ENCODE results near the gene NAALADL2.
"Not testable (repeated sequence)": the region's sequence is repeated elsewhere in the genome, so short reads cannot be mapped to it uniquely, and the experiment has no call there.

NAALADL2 gene

DNA sequence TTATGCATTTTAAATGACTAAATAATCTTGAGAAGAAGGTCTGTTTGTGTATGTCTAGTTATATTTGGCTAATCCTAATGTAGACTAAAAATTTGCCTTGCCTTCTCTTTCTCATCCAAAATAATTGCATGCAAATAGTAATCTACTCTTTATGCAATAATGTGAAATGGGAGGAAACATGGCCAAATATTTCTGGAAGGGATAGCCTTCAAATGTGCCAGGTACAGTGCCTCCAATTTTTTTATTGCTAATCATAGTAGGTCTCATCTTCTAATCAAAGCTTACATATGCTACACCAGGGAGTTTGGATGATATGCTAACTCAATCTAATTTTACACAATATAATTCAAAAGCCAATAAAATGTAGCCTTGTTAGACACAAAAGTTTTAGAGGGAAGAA, 911.3 kb downstream of the NAALADL2 start:
- Mint-ChIP-seq H3K9me3 (no peaks in the 10 kb centered on the region), H3K27me3 (ENCODE audit: low read depth) (no peaks in the 10 kb centered on the region), H3K4me1 (no peaks in the 10 kb centered on the region), H3K36me3 (ENCODE audit: low read depth) (no peaks in the 10 kb centered on the region), H3K4me3 (no peak overlapping the region), H3K27ac (no peak overlapping the region)
- no peak for TF ChIP-seq CTCF (IDR thresholded peaks at IDR 0.05; ENCODE audit: unreplicated experiment in 3 of 3)

DNA sequence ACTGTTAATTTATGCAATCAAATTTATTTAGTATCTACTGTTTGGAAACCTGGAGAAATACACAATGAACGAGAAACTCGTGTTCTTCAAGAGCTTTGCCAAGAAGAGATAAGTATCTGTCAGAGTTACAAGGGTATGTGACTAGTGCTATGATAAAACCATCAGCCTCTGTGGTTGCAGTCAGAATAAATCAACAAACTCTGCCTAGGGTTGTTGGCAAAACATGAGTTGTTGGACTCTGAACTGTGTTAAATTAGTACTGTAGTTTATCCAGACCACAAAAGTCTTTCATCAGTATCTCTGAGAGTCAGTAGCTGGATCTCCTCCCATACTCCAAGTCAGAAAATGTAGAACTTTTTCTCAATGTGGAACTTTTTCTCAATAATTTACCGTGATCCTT, 918.4 kb downstream of the NAALADL2 start:
- Mint-ChIP-seq H3K4me3 (no peak overlapping the region), H3K9me3 (peaks cover 2% of the 10 kb centered on the region), H3K27ac (no peak overlapping the region), H3K4me1 (peaks cover 13% of the 10 kb centered on the region), H3K27me3 (ENCODE audit: low read depth) (no peaks in the 10 kb centered on the region), H3K36me3 (ENCODE audit: low read depth) (no peaks in the 10 kb centered on the region)
- TF ChIP-seq CTCF (IDR thresholded peaks at IDR 0.05; ENCODE audit: unreplicated experiment in 3 of 3) = no peak

- Mint-ChIP-seq H3K4me3 (no peak overlapping the region), H3K9me3 (peaks cover 2% of the 10 kb centered on the region), H3K27me3 (ENCODE audit: low read depth) (no peaks in the 10 kb centered on the region), H3K4me1 (peaks cover 13% of the 10 kb centered on the region), H3K36me3 (ENCODE audit: low read depth) (no peaks in the 10 kb centered on the region), H3K27ac (no peak overlapping the region)
- no peak for TF ChIP-seq CTCF (IDR thresholded peaks at IDR 0.05; ENCODE audit: unreplicated experiment in 3 of 3)
Observed at GRCh38 chr3:175777965-175778364, 918.8 kb downstream of the NAALADL2 start.

- Mint-ChIP-seq H3K36me3 (ENCODE audit: low read depth) (no peaks in the 10 kb centered on the region), H3K4me3 (no peak overlapping the region), H3K4me1 (peaks cover 13% of the 10 kb centered on the region), H3K9me3 (peaks cover 2% of the 10 kb centered on the region), H3K27ac (no peak overlapping the region), H3K27me3 (ENCODE audit: low read depth) (no peaks in the 10 kb centered on the region)
- no peak for TF ChIP-seq CTCF (IDR thresholded peaks at IDR 0.05; ENCODE audit: unreplicated experiment in 3 of 3)
Observed at GRCh38 chr3:175778994-175779393, 919.9 kb downstream of the NAALADL2 start.

- not testable (repeated sequence) for H3K4me1 Mint-ChIP-seq; H3K36me3 Mint-ChIP-seq (ENCODE audit: low read depth); H3K4me3 Mint-ChIP-seq; H3K9me3 Mint-ChIP-seq; H3K27me3 Mint-ChIP-seq (ENCODE audit: low read depth); H3K27ac Mint-ChIP-seq
Observed at GRCh38 chr3:175787109-175787508, 928.0 kb downstream of the NAALADL2 start.

DNA sequence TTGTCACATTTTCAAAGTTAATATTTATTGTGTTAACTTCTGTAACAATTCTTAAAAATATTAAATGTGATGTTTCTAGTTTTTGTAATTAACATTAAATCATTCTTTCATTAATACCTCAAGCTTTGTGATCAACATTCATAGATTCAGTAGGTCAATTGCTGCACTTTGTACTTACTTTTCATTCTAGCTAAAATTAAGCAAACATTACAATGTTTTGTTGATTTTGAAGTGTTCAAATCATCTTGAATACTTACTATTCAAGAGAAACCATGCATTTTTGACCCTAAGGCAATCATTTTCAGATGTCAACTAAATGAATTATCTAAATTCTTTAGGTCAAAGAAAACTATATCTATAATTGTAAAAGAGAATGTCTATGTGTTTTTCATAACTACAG, 933.1 kb downstream of the NAALADL2 start:
- no peaks in the 10 kb centered on the region for H3K36me3 Mint-ChIP-seq (ENCODE audit: low read depth)
- H3K4me1 Mint-ChIP-seq = no peaks in the 10 kb centered on the region
- TF ChIP-seq CTCF (IDR thresholded peaks at IDR 0.05; ENCODE audit: unreplicated experiment in 3 of 3) = no peak
- H3K27ac Mint-ChIP-seq = no peak overlapping the region
- no peaks in the 10 kb centered on the region for H3K9me3 Mint-ChIP-seq
- H3K4me3 Mint-ChIP-seq = no peak overlapping the region
- H3K27me3 Mint-ChIP-seq (ENCODE audit: low read depth) = no peaks in the 10 kb centered on the region
